Choroid plexus epithelial cell (primary cell): ENCODE data around the gene CCDC157.

Experiments used
- DNase-seq: peaks from one replicate; pipeline ENCODE4 v3.0.0-alpha.2; 2010; ENCODE audit warnings: low read depth
- H3K4me3 ChIP-seq: 2 replicates; pipeline ENCODE4 v1.5.1; 2011; ENCODE audit warnings: low read depth, mild to moderate bottlenecking, control low read depth, low read length, moderate library complexity
- CTCF ChIP-seq: conservative IDR thresholded peaks from 2 replicates; pipeline ENCODE4 v1.5.1; 2011; ENCODE audit warnings: low read depth, mild to moderate bottlenecking, control low read depth, inconsistent platforms, low read length, moderate library complexity

CCDC157 gene

GRCh38 chr22:30385942-30386341 lies 29.1 kb downstream of the CCDC157 start:
- DNase-seq, result no peak
- TF ChIP-seq CTCF, result no peak
- peak overlapping the region; percentile 5 for H3K4me3 ChIP-seq

- no peak for TF ChIP-seq CTCF
- peak overlapping the region; percentile 74 for H3K4me3 ChIP-seq
These were observed 29.8 kb downstream of the CCDC157 start for GRCh38 chr22:30386608-30386959.

GRCh38 chr22:30386960-30387827 lies 30.4 kb downstream of the CCDC157 start, which contains the start of gene RNF215:
TSS of gene RNF215 (minus strand) at chr22:30387411. CDS start at chr22:30387313, 98 bp downstream.
- peak within 1 kb of the TSS; percentile 74 for H3K4me3 ChIP-seq

More at GRCh38 chr22:30386608-30386959, 29.8 kb downstream of the CCDC157 start:
- DNase-seq, result no peak

GRCh38 chr22:30390974-30391691 lies 34.3 kb downstream of the CCDC157 start:
- no peak overlapping the region for H3K4me3 ChIP-seq
- TF ChIP-seq CTCF, result peak; percentile 85
- DNase-seq, result peak; percentile 78

More at GRCh38 chr22:30386960-30387827, 30.4 kb downstream of the CCDC157 start, which contains the start of gene RNF215:
- DNase-seq, result peak; percentile 81
- peak; percentile 70 for TF ChIP-seq CTCF

- DNase-seq, result no peak
These were observed 36.0 kb downstream of the CCDC157 start for GRCh38 chr22:30392661-30393321.

GRCh38 chr22:30393322-30393680 lies 36.5 kb downstream of the CCDC157 start:
- TF ChIP-seq CTCF, result no peak
- DNase-seq, result no peak
- no peak overlapping the region for H3K4me3 ChIP-seq

More at GRCh38 chr22:30392661-30393321, 36.0 kb downstream of the CCDC157 start:
- TF ChIP-seq CTCF, result no peak
- H3K4me3 ChIP-seq, result no peak overlapping the region
